ENCODE results near the gene ARHGAP1.

GRCh38 chr11:46657186-46657585 lies 43.2 kb downstream of the ARHGAP1 start:
- TF ChIP-seq POLR2A (IDR thresholded peaks at IDR 0.05): no peak
- no peak for TF ChIP-seq CTCF (IDR thresholded peaks at IDR 0.05)
